ENCODE data around the gene EMP2.
A peak's percentile ranks its signal among the peaks of the same experiment; 100 is the strongest.
"Not testable (repeated sequence)": the region's sequence is repeated elsewhere in the genome, so short reads cannot be mapped to it uniquely, and the experiment has no call there.

EMP2 gene
- long read RNA-seq, donor 1, full-length matches to known transcripts: 11 of 11 reads
- long read RNA-seq, donor 1, partial matches to known transcripts: 0 of 11 reads
- long read RNA-seq, donor 1, other reads (novel, unspliced or antisense): 0 of 11 reads
- long read RNA-seq, donor 2, full-length matches to known transcripts: 5 of 5 reads
- long read RNA-seq, donor 2, partial matches to known transcripts: 0 of 5 reads
- long read RNA-seq, donor 2, other reads (novel, unspliced or antisense): 0 of 5 reads
- long read RNA-seq, donor 3, full-length matches to known transcripts: 11 of 17 reads
- long read RNA-seq, donor 3, partial matches to known transcripts: 6 of 17 reads
- long read RNA-seq, donor 3, other reads (novel, unspliced or antisense): 0 of 17 reads
- long read RNA-seq, donor 4, full-length matches to known transcripts: 13 of 13 reads
- long read RNA-seq, donor 4, partial matches to known transcripts: 0 of 13 reads
- long read RNA-seq, donor 4, other reads (novel, unspliced or antisense): 0 of 13 reads
- long read RNA-seq, donor 5, full-length matches to known transcripts: 8 of 8 reads
- long read RNA-seq, donor 5, partial matches to known transcripts: 0 of 8 reads
- long read RNA-seq, donor 5, other reads (novel, unspliced or antisense): 0 of 8 reads
- long read RNA-seq, donor 6, full-length matches to known transcripts: 11 of 11 reads
- long read RNA-seq, donor 6, partial matches to known transcripts: 0 of 11 reads
- long read RNA-seq, donor 6, other reads (novel, unspliced or antisense): 0 of 11 reads
- long read RNA-seq, donor 7: 0 reads
- long read RNA-seq, donor 8, full-length matches to known transcripts: 7 of 7 reads
- long read RNA-seq, donor 8, partial matches to known transcripts: 0 of 7 reads
- long read RNA-seq, donor 8, other reads (novel, unspliced or antisense): 0 of 7 reads

- DNase-seq: peak; percentile 86
These were observed at the start of gene EMP2 for GRCh38 chr16:10579965-10580882. EMP2 (minus strand) TSS chr16:10580598; CDS start chr16:10547617, 32,981 bp downstream.

- no peak for DNase-seq
These were observed 49.2 kb upstream of the EMP2 start for GRCh38 chr16:10629592-10629963.

GRCh38 chr16:10625595-10626357 lies 45.4 kb upstream of the EMP2 start:
- DNase-seq: no peak

- DNase-seq: no peak
These were observed 44.1 kb upstream of the EMP2 start for GRCh38 chr16:10624527-10624926.

- DNase-seq: no peak
These were observed 42.7 kb upstream of the EMP2 start for GRCh38 chr16:10623059-10623458.

GRCh38 chr16:10622036-10622921 lies 41.9 kb upstream of the EMP2 start:
- DNase-seq: no peak

- not testable (repeated sequence) for DNase-seq
These were observed 41.0 kb upstream of the EMP2 start for GRCh38 chr16:10621216-10621949.

GRCh38 chr16:10620120-10620519 lies 39.7 kb upstream of the EMP2 start:
- DNase-seq: no peak

GRCh38 chr16:10619271-10619849 lies 39.0 kb upstream of the EMP2 start:
- peak; percentile 53 for DNase-seq

- no peak for DNase-seq
These were observed 38.4 kb upstream of the EMP2 start for GRCh38 chr16:10618710-10619209.

- DNase-seq: no peak
These were observed 37.4 kb upstream of the EMP2 start for GRCh38 chr16:10617662-10618420.

- peak; percentile 49 for DNase-seq
These were observed 36.6 kb upstream of the EMP2 start for GRCh38 chr16:10616756-10617640.

GRCh38 chr16:10616419-10616755 lies 36.0 kb upstream of the EMP2 start:
- DNase-seq: no peak

- DNase-seq: no peak
These were observed 34.3 kb upstream of the EMP2 start for GRCh38 chr16:10614685-10615084.

GRCh38 chr16:10613785-10614485 lies 33.5 kb upstream of the EMP2 start:
- DNase-seq: no peak

GRCh38 chr16:10612649-10613179 lies 32.3 kb upstream of the EMP2 start:
- DNase-seq: no peak

All from right kidney (tissue), 9 donors.